Dedifferentiated amniotic fluid mesenchymal stem cell (primary cell): ENCODE data around the gene AP3B2.
A peak's percentile ranks its signal among the peaks of the same experiment; 100 is the strongest.
"Not testable (repeated sequence)": the region's sequence is repeated elsewhere in the genome, so short reads cannot be mapped to it uniquely, and the experiment has no call there.

Experiments used
- DNase-seq: peaks from one replicate; pipeline ENCODE4 v3.0.0-alpha.2; 2016; ENCODE audit errors: extremely low spot score

Gene AP3B2

GRCh38 chr15:82709421-82710207 lies at the start of gene AP3B2:
Gene AP3B2 (minus strand): TSS chr15:82709875. CDS start chr15:82709706, 169 bp downstream.
- DNase-seq, result peak; percentile 23

- no peak for DNase-seq
Measured at GRCh38 chr15:82751308-82751707, 41.6 kb upstream of the AP3B2 start.

- no peak for DNase-seq
Measured at GRCh38 chr15:82750831-82751180, 41.1 kb upstream of the AP3B2 start.

GRCh38 chr15:82749951-82750830 lies 40.5 kb upstream of the AP3B2 start:
- peak; percentile 95 for DNase-seq

- DNase-seq, result no peak
Measured at GRCh38 chr15:82748315-82748714, 38.6 kb upstream of the AP3B2 start.

- DNase-seq, result no peak
Measured at GRCh38 chr15:82743810-82744209, 34.1 kb upstream of the AP3B2 start.

- no peak for DNase-seq
Measured at GRCh38 chr15:82742134-82742533, 32.5 kb upstream of the AP3B2 start.

GRCh38 chr15:82739086-82739485 lies 29.4 kb upstream of the AP3B2 start:
- DNase-seq, result peak; percentile 13

- DNase-seq, result peak; percentile 9
Measured at GRCh38 chr15:82737975-82738374, 28.3 kb upstream of the AP3B2 start.

- peak; percentile 8 for DNase-seq
Measured at GRCh38 chr15:82731527-82731926, 21.9 kb upstream of the AP3B2 start.

- no peak for DNase-seq
Measured at GRCh38 chr15:82730022-82730530, 20.4 kb upstream of the AP3B2 start.

GRCh38 chr15:82726816-82727215 lies 17.1 kb upstream of the AP3B2 start:
- no peak for DNase-seq

- no peak for DNase-seq
Measured at GRCh38 chr15:82715003-82715402, 5.3 kb upstream of the AP3B2 start.

- DNase-seq, result no peak
Measured at GRCh38 chr15:82714016-82714415, 4.3 kb upstream of the AP3B2 start.

GRCh38 chr15:82712036-82712435 lies 2.4 kb upstream of the AP3B2 start:
- DNase-seq, result no peak

GRCh38 chr15:82710926-82711490 lies 1.3 kb upstream of the AP3B2 start:
- no peak for DNase-seq

GRCh38 chr15:82710208-82710555 lies 507 bp upstream of the AP3B2 start:
- no peak for DNase-seq

GRCh38 chr15:82709081-82709420 lies 624 bp downstream of the AP3B2 start:
- DNase-seq, result no peak

GRCh38 chr15:82705856-82706255 lies 3.8 kb downstream of the AP3B2 start:
- not testable (repeated sequence) for DNase-seq

GRCh38 chr15:82699726-82700125 lies 9.9 kb downstream of the AP3B2 start:
- DNase-seq, result no peak

- no peak for DNase-seq
Measured at GRCh38 chr15:82698711-82699345, 10.8 kb downstream of the AP3B2 start.

GRCh38 chr15:82697735-82698407 lies 11.8 kb downstream of the AP3B2 start:
- no peak for DNase-seq
